Measurements from ENCODE around the gene ATP2C2. TPM values are rescaled to one million over a fixed set of nuclear protein-coding genes. Genes with fewer than 3 reads are reported as not detected.

ATP2C2 gene
- total and polyA plus RNA-seq, 9 of the 15 experiments (the other 6 are each of a cell fraction or from before 2014, with no cell fraction given): 0.75 TPM; not detected in 8

GRCh38 chr16:84423416-84423837 lies 55.1 kb downstream of the ATP2C2 start (continued):
- no peak for TF ChIP-seq CUX1 (CRISPR knock-in tag; IDR thresholded peaks at IDR 0.05)
- peak; percentile 57; the same call in 1 of the 2 replicates for TF ChIP-seq PTRF (tag; IDR thresholded peaks at IDR 0.05)
- TF ChIP-seq MEIS2 (IDR thresholded peaks at IDR 0.05; ENCODE audit: partially characterized antibody): no peak
- TF ChIP-seq TEAD4 (IDR thresholded peaks at IDR 0.05; ENCODE audit: low read length): peak; percentile 60
- TF ChIP-seq TEAD4 (CRISPR knock-in tag; IDR thresholded peaks at IDR 0.05; ENCODE audit: borderline replicate concordance): no peak
- TF ChIP-seq CHCHD3 (CRISPR knock-in tag; IDR thresholded peaks at IDR 0.05): no peak
- no peak for TF ChIP-seq HMG20B (CRISPR knock-in tag; IDR thresholded peaks at IDR 0.05)
- no peak for TF ChIP-seq RBM14 (IDR thresholded peaks at IDR 0.05; ENCODE audit: borderline replicate concordance, insufficient read depth, low read depth, low read length)
- 0 out of 2 replicates have a peak, but pooled peaks have one; percentile 20 for TF ChIP-seq ETV1 (tag; conservative IDR thresholded peaks at IDR 0.05; ENCODE audit: low read depth)
- peak; percentile 66 for TF ChIP-seq CXXC5 (CRISPR knock-in tag; IDR thresholded peaks at IDR 0.05)
- TF ChIP-seq ZNF511 (CRISPR knock-in tag; IDR thresholded peaks at IDR 0.05): no peak
- peak; percentile 81 for TF ChIP-seq MBD2 (IDR thresholded peaks at IDR 0.05; ENCODE audit: borderline replicate concordance, low read depth)
- no peak for TF ChIP-seq ZFP30 (CRISPR knock-in tag; IDR thresholded peaks at IDR 0.05; ENCODE audit: borderline replicate concordance)

Data from K562 (cell line).